ENCODE results near the gene XPR1.
A peak's percentile ranks its signal among the peaks of the same experiment; 100 is the strongest.

The XPR1 gene

GRCh38 chr1:180617774-180618395 is 13.9 kb upstream of the XPR1 start:
- Histone ChIP-seq H2AFZ (no peak overlapping the region), H3K27me3 (ENCODE audit: control insufficient read depth, insufficient read depth, low read length) (no peaks in the 10 kb centered on the region), H3K4me2 (ENCODE audit: low read length) (no peak overlapping the region), H3K9ac (no peak overlapping the region), H3K36me3 (ENCODE audit: control insufficient read depth, insufficient read depth, low read length) (no peaks in the 10 kb centered on the region), H3K79me2 (no peaks in the 10 kb centered on the region), H3K4me1 (no peaks in the 10 kb centered on the region), H3K9me3 (ENCODE audit: control insufficient read depth, low read length) (no peaks in the 10 kb centered on the region), H3K4me3 (ENCODE audit: low read depth, low read length) (no peak overlapping the region), H3K27ac (no peak overlapping the region)
- TF ChIP-seq CTCF (IDR thresholded peaks at IDR 0.05), result no peak

GRCh38 chr1:180620581-180620980 is 11.2 kb upstream of the XPR1 start:
- Histone ChIP-seq H3K4me3 (ENCODE audit: low read depth, low read length) (no peak overlapping the region), H3K9me3 (ENCODE audit: control insufficient read depth, low read length) (no peaks in the 10 kb centered on the region), H3K27me3 (ENCODE audit: control insufficient read depth, insufficient read depth, low read length) (no peaks in the 10 kb centered on the region), H3K4me2 (ENCODE audit: low read length) (no peak overlapping the region), H2AFZ (no peak overlapping the region), H3K4me1 (no peaks in the 10 kb centered on the region), H3K36me3 (ENCODE audit: control insufficient read depth, insufficient read depth, low read length) (no peaks in the 10 kb centered on the region), H3K79me2 (no peaks in the 10 kb centered on the region), H3K27ac (no peak overlapping the region), H3K9ac (no peak overlapping the region)
- TF ChIP-seq CTCF (IDR thresholded peaks at IDR 0.05), result no peak

- no peaks in the 10 kb centered on the region for H3K36me3 ChIP-seq (ENCODE audit: control insufficient read depth, insufficient read depth, low read length)
- no peak for TF ChIP-seq CTCF (IDR thresholded peaks at IDR 0.05)
- H3K27me3 ChIP-seq (ENCODE audit: control insufficient read depth, insufficient read depth, low read length), result no peaks in the 10 kb centered on the region
- no peak overlapping the region for H3K9ac ChIP-seq
- H3K79me2 ChIP-seq, result no peaks in the 10 kb centered on the region
- peaks cover 2% of the 10 kb centered on the region for H3K4me1 ChIP-seq
- no peak overlapping the region for H3K4me2 ChIP-seq (ENCODE audit: low read length)
- H3K27ac ChIP-seq, result no peak overlapping the region
- no peak overlapping the region for H3K4me3 ChIP-seq (ENCODE audit: low read depth, low read length)
- no peak overlapping the region for H2AFZ ChIP-seq
- no peaks in the 10 kb centered on the region for H3K9me3 ChIP-seq (ENCODE audit: control insufficient read depth, low read length)
Observed at GRCh38 chr1:180622658-180623508, 8.9 kb upstream of the XPR1 start.

- H3K4me1 ChIP-seq, result peaks cover 2% of the 10 kb centered on the region
- no peak overlapping the region for H2AFZ ChIP-seq
- H3K9ac ChIP-seq, result no peak overlapping the region
- H3K27ac ChIP-seq, result no peak overlapping the region
- H3K36me3 ChIP-seq (ENCODE audit: control insufficient read depth, insufficient read depth, low read length), result no peaks in the 10 kb centered on the region
- H3K9me3 ChIP-seq (ENCODE audit: control insufficient read depth, low read length), result no peaks in the 10 kb centered on the region
- H3K4me2 ChIP-seq (ENCODE audit: low read length), result no peak overlapping the region
- H3K4me3 ChIP-seq (ENCODE audit: low read depth, low read length), result no peak overlapping the region
- TF ChIP-seq CTCF (IDR thresholded peaks at IDR 0.05), result peak; percentile 11
- no peaks in the 10 kb centered on the region for H3K27me3 ChIP-seq (ENCODE audit: control insufficient read depth, insufficient read depth, low read length)
- H3K79me2 ChIP-seq, result no peaks in the 10 kb centered on the region
Observed at GRCh38 chr1:180623579-180624347, 8.1 kb upstream of the XPR1 start.
